H7 (cell line): ENCODE results near the gene LRPAP1. TPM values are rescaled to one million over a fixed set of nuclear protein-coding genes. Genes with fewer than 3 reads are reported as not detected.
A peak's percentile ranks its signal among the peaks of the same experiment; 100 is the strongest.

Experiments used
- DNase-seq: peaks from one replicate; pipeline ENCODE4 v3.0.0; 2012
- H3K27me3 ChIP-seq: 2 replicates; pipeline ENCODE4 v1.6.0; 2011; ENCODE audit warnings: mild to moderate bottlenecking, low read length; ENCODE audit not compliant: control insufficient read depth, insufficient read depth
- H3K36me3 ChIP-seq: replicated peaks from 2 replicates; pipeline ENCODE4 v1.5.1; 2011; ENCODE audit warnings: low read length; ENCODE audit not compliant: control insufficient read depth, insufficient read depth
- H3K4me3 ChIP-seq: 2 replicates; pipeline ENCODE4 v1.5.1; 2011; ENCODE audit warnings: low read depth, mild to moderate bottlenecking, control low read depth, low read length, moderate library complexity; ENCODE audit not compliant: insufficient read depth
- total RNA-seq: library from RNA; depleted of rRNA; stranded (reverse); fragments of >200 nt; shearing (Covaris generic); gene quantifications from 2 replicates; pipeline ENCODE4 v1.2.3, GENCODE V29; 2014

The LRPAP1 gene
- total RNA-seq, 1 experiment from 2014 or later: 101 TPM

DNA sequence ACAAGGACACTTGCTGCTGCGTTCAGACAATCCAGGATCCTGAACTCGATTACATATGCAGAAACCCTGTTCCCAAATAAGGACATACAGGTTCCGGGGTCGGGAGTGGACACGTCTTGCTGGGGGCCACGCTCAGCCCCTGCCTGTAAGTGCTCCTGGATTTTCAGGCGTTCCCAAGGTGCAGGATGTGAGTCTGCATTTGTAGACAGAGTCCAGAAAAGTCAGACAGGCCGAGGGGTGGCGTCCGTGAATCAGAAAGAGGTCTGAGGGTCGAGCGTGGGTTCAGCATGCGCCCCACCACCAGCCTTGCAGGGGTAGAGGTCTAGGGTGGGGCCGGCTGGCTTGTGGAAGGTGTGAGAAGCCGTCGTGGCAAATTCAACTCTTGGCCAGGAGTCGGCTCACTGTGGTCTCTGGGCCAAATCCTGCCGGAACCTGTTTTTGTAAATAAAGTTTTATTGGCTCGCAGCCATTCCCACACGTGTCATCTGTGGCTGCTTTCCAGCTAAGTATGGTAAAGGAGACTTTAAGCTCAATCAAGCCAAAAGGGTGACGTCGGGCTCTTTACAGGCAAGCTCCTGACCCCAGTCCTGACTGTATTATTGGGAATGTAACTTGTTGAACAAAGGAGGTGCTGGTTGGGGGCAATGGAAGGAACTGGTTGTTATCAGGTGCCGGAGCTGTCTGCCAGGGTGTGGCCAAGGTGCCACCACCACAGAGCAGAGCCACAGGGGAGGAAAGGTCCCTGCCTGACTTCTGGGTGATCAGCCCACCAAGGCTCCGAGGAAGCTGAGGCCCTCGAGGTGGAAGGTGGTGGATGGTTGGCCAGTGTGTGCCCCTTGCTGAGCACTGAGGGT lies 61.8 kb downstream of the LRPAP1 start:
- H3K4me3 ChIP-seq: no peak overlapping the region
- DNase-seq: peak; percentile 39
- no peaks in the 10 kb centered on the region for H3K36me3 ChIP-seq
- no peaks in the 10 kb centered on the region; the same call in 1 of the 2 replicates for H3K27me3 ChIP-seq

DNA sequence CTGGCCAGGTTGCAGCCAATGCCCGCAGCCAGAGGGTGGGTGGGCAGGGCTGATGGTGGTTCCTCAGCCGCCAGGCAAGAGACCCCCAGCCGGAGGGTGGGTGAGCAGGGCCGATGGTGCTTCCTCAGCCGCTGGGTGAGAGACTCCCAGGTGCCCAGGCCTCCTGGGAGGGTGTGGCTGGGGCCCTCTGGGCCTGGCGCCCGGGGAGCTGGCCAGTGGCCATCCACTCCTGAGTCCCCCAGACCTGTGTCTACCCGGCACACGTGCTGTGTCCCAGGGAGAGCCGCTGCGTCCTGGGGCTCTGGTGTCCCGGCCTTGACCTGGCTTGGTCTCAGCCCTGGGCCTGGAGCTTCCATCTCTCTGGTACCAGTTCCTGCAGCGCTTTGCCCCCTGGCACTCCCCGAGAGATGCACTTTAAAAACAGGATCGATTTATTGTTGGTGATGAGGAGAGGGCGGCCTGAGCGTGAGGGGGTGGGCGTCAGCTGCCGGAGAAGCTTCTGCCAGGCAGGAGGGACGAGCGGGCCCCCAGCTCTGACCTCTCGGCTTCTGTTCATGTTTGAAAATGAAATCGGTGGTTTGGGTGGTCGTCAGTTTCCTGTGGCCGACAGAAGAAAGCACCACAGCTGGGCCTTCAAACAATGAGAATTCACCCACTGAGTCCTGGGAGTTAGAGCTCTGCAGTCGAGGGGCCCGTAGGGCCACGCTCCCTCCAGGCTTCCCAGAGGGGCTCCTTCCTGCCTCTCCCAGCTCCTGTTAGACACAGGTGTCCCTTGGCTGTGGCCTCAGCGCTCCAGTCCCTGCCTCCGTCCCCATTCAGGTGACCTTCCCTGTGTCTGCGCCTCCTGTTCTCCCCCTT lies 62.6 kb downstream of the LRPAP1 start:
- Histone ChIP-seq H3K36me3 (no peaks in the 10 kb centered on the region), H3K27me3 (no peaks in the 10 kb centered on the region)
- DNase-seq: peak; percentile 57

DNA sequence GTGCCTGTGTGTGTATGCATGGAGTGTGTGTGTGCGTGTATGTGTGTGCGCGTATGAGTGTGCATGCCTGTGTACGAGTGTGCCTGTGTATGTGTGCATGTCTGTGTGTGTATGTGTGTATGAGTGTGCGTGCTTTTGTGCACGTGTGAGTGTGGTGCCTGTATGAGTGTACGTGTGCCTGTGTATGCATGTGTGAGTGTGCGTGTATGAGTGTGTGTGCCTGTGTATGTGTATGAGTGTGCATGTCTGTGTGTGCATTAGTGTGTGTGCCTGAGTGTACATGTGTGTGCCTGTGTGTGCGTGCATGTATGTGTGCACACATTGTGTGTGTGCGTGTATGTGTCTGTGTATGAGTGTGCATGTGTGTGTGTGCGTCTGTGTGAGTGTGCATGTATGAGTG lies 63.4 kb downstream of the LRPAP1 start:
- H3K36me3 ChIP-seq: no peaks in the 10 kb centered on the region
- peak; percentile 2 for DNase-seq
- H3K27me3 ChIP-seq: no peaks in the 10 kb centered on the region; the same call in 1 of the 2 replicates
- H3K4me3 ChIP-seq: no peak overlapping the region

More for the DNA sequence above, 62.6 kb downstream of the LRPAP1 start:
- H3K4me3 ChIP-seq: no peak overlapping the region

DNA sequence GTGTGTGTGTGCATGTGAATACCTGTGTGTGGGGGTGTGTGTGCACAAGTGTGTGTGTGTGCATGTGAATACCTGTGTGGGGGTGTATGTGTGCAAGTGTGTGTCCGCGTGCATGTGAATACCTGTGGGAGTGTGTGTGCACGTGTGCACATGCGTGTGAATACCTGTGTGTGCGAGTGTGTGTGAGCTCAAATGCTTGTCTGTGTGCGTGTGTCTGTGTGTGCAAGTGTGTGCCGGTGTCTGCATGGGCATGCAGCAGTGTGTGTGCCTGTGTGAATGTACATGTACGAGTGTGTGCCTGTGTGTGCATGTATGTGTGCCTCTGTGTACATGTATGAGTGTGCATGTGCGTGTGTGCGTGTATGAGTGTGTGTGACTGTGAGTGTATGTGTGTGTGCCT lies 64.1 kb downstream of the LRPAP1 start:
- no peak overlapping the region for H3K4me3 ChIP-seq
- no peaks in the 10 kb centered on the region for H3K36me3 ChIP-seq
- H3K27me3 ChIP-seq: no peaks in the 10 kb centered on the region; the same call in 1 of the 2 replicates
- peak; percentile 4 for DNase-seq

DNA sequence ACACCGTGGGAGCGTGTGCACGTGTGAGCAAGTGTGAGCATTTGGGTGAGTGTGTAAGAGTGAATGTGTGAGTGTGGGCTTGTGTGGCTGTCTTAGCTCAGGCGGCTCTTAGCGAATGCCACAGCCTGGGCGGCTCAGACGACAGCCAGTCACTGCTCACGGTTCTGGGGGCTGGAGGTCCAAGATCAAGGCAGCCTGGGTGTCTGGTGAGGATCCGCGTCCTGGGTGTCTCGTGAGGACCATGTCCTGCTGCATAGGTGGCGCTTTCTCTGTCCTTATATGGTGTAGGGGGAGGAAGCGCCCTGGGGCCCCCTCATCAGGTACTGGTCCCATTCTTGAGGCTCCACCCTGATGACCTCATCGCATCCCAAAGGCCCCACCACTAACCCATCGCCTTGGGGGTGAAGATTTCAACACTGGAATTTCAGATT lies 64.6 kb downstream of the LRPAP1 start:
- peak; percentile 54 for DNase-seq
- Histone ChIP-seq H3K4me3 (no peak overlapping the region), H3K36me3 (no peaks in the 10 kb centered on the region), H3K27me3 (no peaks in the 10 kb centered on the region; the same call in 1 of the 2 replicates)

DNA sequence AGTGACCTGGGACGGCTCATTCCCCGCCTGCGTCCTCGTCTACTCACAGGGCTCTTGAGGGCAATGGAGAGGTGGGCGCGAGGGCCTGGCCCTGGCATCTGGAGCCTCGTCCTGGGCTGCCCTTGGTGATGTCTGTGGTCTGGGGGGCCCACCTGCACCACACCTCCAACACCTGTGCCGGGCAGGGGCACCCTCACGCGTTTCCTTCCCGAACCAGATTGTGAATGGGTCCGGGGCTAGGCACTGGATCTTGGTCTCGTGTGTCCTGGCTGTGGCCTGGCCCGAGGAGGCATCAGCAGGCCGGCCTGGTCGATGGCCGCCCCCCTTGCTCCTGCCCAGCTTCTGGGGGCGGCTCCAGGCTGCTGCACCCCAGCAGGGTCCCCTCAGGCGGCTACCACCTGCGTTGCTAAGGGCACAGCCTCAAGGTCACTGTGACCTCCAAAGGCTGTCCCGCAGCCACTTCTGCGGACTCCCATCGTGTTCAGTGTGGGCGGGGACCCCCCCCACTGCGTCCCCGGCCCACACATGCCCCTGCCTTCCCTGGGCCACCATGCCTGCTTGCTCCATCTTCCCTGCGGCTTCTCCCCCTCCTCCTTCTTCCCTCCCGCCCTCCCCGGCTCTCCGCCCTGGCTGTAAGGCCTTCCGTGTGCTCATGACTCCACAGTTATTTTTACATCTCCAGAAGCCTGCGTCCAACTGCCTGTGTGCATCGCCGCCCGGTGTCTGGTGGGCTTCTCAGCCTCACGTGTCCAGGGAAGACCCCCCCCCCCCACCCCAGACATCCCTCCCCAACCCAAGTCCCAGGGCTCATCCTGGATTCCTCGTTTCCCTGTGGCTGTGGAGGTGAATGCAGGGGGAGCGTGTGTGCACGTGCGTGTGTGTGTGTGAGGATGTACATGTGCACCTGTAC lies 65.3 kb downstream of the LRPAP1 start:
- Histone ChIP-seq H3K4me3 (no peak overlapping the region), H3K27me3 (no peaks in the 10 kb centered on the region; the same call in 1 of the 2 replicates), H3K36me3 (no peaks in the 10 kb centered on the region)
- DNase-seq: peak; percentile 72

DNA sequence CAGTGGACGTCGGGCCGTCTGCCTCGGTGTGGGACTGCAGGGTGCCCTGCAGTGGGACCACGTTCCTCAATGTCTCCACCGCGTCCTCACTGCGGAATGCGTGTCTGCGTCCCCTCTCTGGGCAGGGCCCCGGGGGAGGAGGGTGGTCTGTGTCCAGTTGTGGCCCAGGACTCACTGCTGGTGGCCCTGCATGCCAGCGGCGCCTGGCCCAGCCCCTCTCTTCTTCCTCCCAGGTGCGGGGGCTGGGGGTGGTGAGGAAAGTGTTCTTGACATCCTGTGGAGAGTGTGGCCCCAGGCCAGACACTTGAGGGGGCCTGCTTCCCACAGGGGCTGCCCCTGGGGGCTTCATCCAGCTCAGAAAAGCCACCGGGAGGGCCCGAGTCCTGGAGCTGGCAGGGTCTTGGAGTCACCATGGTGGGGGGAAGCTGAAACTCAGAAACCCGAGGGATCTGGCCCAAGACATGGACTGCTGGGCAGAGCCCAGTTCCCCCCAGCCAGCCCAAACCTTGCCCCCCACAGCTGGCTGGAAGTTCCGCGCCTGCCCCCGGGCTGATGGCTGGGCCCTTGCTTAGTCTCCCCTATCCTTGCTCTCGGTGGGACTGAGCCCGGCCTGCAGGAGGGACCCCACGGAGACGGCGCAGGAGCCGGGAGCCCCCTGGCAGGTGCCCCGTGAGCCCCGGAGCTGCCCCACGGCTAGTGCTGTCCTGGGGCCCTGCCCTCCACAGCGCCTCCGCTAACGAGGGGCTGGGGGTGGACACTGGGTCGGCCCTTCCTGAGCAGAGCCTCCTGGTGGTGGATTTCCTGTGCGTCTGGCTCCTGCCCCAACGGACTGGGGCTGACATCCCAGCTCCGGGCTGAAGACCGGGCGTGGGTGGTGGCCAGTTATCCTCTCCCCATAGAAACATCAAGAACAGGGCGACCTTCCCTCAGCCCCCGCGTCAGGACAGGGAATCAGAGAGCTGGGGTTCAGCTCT lies 66.2 kb downstream of the LRPAP1 start:
- peak; percentile 96 for DNase-seq
- H3K4me3 ChIP-seq: no peak overlapping the region
- no peaks in the 10 kb centered on the region; the same call in 1 of the 2 replicates for H3K27me3 ChIP-seq
- H3K36me3 ChIP-seq: no peaks in the 10 kb centered on the region

DNA sequence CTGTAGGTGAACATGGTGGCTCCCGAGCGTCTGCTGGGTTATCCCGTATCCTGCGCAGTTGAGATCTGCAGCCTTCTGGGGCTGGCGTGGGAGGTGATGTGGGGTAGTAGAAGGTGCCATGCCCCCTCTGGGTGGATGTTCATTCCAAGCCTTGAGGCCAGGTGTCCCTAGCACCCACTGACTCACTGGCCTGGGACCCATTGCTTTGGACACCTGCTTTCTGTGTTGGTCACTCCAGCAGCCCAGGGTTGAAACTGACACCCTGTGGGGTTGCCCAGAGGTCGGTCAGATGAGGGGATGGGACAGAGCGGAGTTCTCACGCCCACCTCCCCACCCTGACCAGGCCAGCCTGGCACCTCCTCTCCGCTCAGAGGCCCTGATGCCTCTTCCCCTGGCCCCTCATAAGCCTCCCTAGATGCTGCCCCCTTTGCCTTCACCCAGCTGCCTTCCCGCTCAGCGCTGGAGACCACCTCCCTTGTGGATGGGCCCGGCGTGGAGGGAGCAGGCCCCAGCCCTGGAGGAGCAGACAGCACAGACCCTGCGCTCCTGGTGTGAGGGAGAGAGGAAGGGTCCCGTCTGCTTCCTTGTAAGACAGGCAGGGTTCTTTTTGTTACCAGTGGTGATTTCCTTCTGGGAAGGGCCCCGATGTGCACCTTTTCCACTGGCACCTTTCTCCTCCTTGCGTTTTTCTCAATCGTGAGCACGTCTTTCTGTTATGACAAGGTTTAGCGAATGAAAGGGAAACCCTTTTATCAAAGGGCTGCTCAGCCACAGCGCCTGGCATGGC lies 67.1 kb downstream of the LRPAP1 start:
- peak; percentile 74 for DNase-seq
- H3K27me3 ChIP-seq: no peaks in the 10 kb centered on the region; the same call in 1 of the 2 replicates

DNA sequence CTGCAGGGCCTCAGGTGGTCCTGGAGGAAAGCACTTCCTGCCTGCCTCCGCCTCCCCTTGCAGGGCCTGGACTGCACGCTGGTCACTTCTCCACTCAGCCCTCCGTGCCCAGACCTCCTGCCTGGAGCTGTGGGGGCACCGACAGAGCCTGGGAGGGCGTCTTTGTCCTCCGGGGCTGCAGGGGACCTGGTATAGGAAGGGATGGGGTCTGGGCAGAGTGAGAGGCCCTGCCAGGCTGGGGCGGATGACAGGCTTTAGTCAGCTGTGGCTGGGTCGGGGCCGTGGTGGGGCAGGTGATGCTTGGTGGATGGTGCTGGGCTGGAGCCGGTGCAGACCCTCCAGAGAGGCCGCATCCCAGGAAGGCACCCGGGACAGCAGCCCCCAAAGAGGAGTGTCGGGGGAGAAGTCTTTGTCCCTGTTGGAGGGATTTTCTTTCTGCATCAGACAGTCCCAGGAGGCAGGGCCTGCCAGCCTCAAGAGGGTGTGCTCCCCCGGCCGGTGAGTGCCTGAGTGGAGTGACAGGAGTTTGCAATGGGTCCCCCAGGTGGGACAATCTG lies 67.8 kb downstream of the LRPAP1 start:
- Histone ChIP-seq H3K36me3 (no peaks in the 10 kb centered on the region), H3K4me3 (no peak overlapping the region), H3K27me3 (no peaks in the 10 kb centered on the region; the same call in 1 of the 2 replicates)
- no peak for DNase-seq

More for the DNA sequence above, 67.1 kb downstream of the LRPAP1 start:
- no peak overlapping the region for H3K4me3 ChIP-seq
- H3K36me3 ChIP-seq: no peaks in the 10 kb centered on the region

DNA sequence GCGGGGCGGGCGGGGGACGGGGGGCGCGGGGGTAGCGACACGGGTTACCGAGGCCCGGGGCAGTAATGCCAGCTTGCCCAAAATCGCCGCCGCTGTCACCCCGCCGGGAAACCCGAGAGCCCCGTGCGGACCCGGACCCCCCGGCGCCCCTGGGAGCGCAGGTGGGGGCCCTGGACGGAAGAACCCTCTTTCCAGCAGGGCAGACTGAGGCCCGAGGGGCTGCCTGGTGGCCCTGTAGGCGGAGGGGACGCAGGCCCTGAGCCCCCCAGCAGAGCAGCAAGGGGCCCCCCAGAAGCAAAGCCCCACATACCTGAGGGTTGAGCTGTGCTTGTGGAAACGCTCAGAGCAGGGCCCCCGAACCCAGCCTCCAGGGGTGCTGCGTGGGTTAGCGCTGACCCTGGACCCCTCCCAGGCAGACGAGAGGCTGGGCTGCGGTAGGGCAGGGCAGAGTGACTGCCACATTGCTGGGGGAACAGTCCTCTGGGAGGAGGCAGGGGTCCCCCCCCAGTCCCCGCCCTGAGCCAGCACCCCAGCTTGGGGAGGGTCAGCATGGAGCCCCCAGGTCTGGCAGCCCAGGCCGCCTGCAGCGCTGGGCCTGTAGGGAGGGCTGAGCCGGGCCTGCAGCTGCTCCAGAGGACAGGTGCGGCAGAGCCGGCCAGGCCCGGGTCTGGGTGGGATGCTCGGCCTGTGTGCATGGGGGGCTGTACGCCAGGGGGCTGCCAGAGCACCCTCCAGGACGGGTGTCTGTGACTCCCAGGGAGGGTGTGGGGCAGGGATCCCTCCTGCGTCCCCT lies 68.5 kb downstream of the LRPAP1 start:
- Histone ChIP-seq H3K36me3 (no peaks in the 10 kb centered on the region), H3K27me3 (no peaks in the 10 kb centered on the region; the same call in 1 of the 2 replicates), H3K4me3 (no peak overlapping the region)
- peak; percentile 77 for DNase-seq

DNA sequence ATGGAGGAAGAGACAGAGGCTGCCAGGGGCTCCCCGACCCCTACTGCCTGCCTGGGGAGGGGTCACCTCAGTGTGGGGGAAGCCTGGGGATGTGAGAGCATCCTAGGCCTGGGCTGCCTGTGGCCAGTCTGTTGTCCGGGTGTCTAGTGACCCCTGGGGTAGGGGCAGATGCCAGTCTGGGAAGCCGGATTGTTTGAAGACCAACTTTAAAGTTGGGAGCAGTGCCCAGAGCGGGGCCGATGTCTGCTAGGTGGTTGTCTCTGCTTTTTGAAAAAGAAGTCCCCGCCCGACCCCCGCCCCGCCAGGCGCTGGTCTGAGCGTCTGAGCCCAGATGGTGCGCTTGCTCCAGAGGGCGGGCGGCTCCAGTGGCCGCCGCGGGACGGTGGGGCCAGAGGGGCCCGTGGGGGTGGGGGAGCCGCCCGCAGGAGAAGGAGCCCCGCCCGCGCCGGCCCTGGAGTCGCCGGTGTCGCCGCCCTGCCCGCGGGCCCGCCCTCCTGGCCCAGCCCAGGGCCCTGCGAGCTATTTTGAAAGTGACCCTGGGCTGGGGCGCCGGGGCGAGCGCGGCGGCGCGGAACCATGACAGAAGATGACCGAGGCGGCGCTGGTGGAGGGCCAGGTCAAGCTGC lies 69.3 kb downstream of the LRPAP1 start, which contains the start of gene DOK7:
DOK7 (plus strand) TSS at position 517 of the 626 bp plus-strand sequence; CDS start at position 587, 70 bp downstream.
- Histone ChIP-seq H3K4me3 (no peak within 1 kb of the TSS), H3K27me3 (no peaks in the 10 kb centered on the region; the same call in 1 of the 2 replicates), H3K36me3 (no peaks in the 10 kb centered on the region)
- DNase-seq: peak; percentile 89
